ENCODE data around the gene LZIC. TPM values are rescaled to one million over a fixed set of nuclear protein-coding genes. Genes with fewer than 3 reads are reported as not detected.

The LZIC gene
- 10 to 100 TPM; 21.6 to 40.2 (median 32.0) TPM for total RNA-seq

- TF ChIP-seq CTCF (IDR thresholded peaks at IDR 0.05) (peak in 2 of 5 experiments; percentile 35 to 47), POLR2A (IDR thresholded peaks at IDR 0.05) (peak; percentile 49 to 78), EP300 (IDR thresholded peaks at IDR 0.05) (peak; percentile 81 to 92)
- Histone ChIP-seq H3K4me1 (peaks cover 0 to 35% (median 18%) of the 10 kb centered on the region in 4 donors), H3K27me3 (no peaks in the 10 kb centered on the region), H3K4me3 (peak within 1 kb of the TSS; percentile 60 to 76 (median 72)), H3K27ac (peak within 1 kb of the TSS; percentile 65 to 95 (median 88)), H3K9me3 (no peaks in the 10 kb centered on the region), H3K36me3 (peaks cover 0 to 33% (median 0%) of the 10 kb centered on the region in 3 donors)
- 0% methylated on average over 43 to 46 of the region's 53 CpGs for WGBS, 2 donors
- peak; percentile 75 to 86 for DNase-seq (ENCODE audit: low spot score in 2 of 2)
These were observed at the start of gene LZIC, which contains the start of gene NMNAT1 for GRCh38 chr1:9942939-9943788. Gene LZIC (minus strand): TSS chr1:9943391. CDS start chr1:9936619, 6,772 bp downstream. Gene NMNAT1 (plus strand): TSS chr1:9943475. CDS start chr1:9972074, 28,599 bp downstream.

GRCh38 chr1:9992910-9993309 is 49.7 kb upstream of the LZIC start:
- DNase-seq (ENCODE audit: low spot score in 2 of 2): no peak
- Histone ChIP-seq H3K36me3 (no peaks in the 10 kb centered on the region), H3K27ac (peak overlapping the region in 1 of 4 donors; percentile 43), H3K27me3 (peaks cover 0 to 7% of the 10 kb centered on the region in 2 donors), H3K9me3 (no peaks in the 10 kb centered on the region), H3K4me1 (peaks cover 0 to 24% (median 6%) of the 10 kb centered on the region in 4 donors), H3K4me3 (no peak overlapping the region)
- peak in 1 of 2 donors; percentile 21 for TF ChIP-seq EP300 (IDR thresholded peaks at IDR 0.05)
- no peak for TF ChIP-seq POLR2A (IDR thresholded peaks at IDR 0.05)
- WGBS, 2 donors: 80 to 87% methylated on average over 5 of the region's 5 CpGs

GRCh38 chr1:9990944-9991343 is 47.8 kb upstream of the LZIC start:
- TF ChIP-seq EP300 (IDR thresholded peaks at IDR 0.05): peak; percentile 15 to 30
- no peak for TF ChIP-seq POLR2A (IDR thresholded peaks at IDR 0.05)
- Histone ChIP-seq H3K9me3 (no peaks in the 10 kb centered on the region), H3K36me3 (peaks cover 0 to 9% (median 0%) of the 10 kb centered on the region in 3 donors), H3K4me1 (peaks cover 0 to 10% (median 0%) of the 10 kb centered on the region in 4 donors), H3K27ac (peak overlapping the region in 2 of 4 donors; percentile 32 to 60), H3K4me3 (no peak overlapping the region), H3K27me3 (no peaks in the 10 kb centered on the region)
- 27 to 41% methylated on average over 2 of the region's 2 CpGs for WGBS, 2 donors
- DNase-seq (ENCODE audit: low spot score in 2 of 2): peak in 1 of 2 donors; percentile 37

GRCh38 chr1:9989773-9990172 is 46.6 kb upstream of the LZIC start:
- Histone ChIP-seq H3K36me3 (peaks cover 0 to 9% (median 0%) of the 10 kb centered on the region in 3 donors), H3K27ac (peak overlapping the region in 1 of 4 donors; percentile 60), H3K9me3 (no peaks in the 10 kb centered on the region), H3K27me3 (no peaks in the 10 kb centered on the region), H3K4me3 (no peak overlapping the region), H3K4me1 (peaks cover 0 to 10% (median 0%) of the 10 kb centered on the region in 4 donors)
- TF ChIP-seq EP300 (IDR thresholded peaks at IDR 0.05): no peak
- TF ChIP-seq CTCF (IDR thresholded peaks at IDR 0.05): no peak
- TF ChIP-seq POLR2A (IDR thresholded peaks at IDR 0.05): no peak
- 86 to 88% methylated on average over 2 to 5 of the region's 5 CpGs for WGBS, 2 donors
- no peak for DNase-seq (ENCODE audit: low spot score in 2 of 2)

GRCh38 chr1:9985001-9985400 is 41.8 kb upstream of the LZIC start:
- peaks cover 0 to 52% (median 0%) of the 10 kb centered on the region in 3 donors for H3K36me3 ChIP-seq
- WGBS, 2 donors: 45 to 57% methylated on average over 6 of the region's 6 CpGs
- peak overlapping the region in 2 of 4 donors; percentile 22 to 32 for H3K27ac ChIP-seq
- H3K4me3 ChIP-seq: no peak overlapping the region
- no peaks in the 10 kb centered on the region for H3K9me3 ChIP-seq
- H3K4me1 ChIP-seq: peaks cover 0 to 5% (median 0%) of the 10 kb centered on the region in 4 donors
- DNase-seq (ENCODE audit: low spot score in 2 of 2): no peak
- H3K27me3 ChIP-seq: no peaks in the 10 kb centered on the region
- TF ChIP-seq CTCF (IDR thresholded peaks at IDR 0.05): no peak
- TF ChIP-seq EP300 (IDR thresholded peaks at IDR 0.05): no peak
- TF ChIP-seq POLR2A (IDR thresholded peaks at IDR 0.05): no peak

GRCh38 chr1:9984253-9984652 is 41.1 kb upstream of the LZIC start:
- H3K27me3 ChIP-seq: no peaks in the 10 kb centered on the region
- TF ChIP-seq EP300 (IDR thresholded peaks at IDR 0.05): no peak
- TF ChIP-seq CTCF (IDR thresholded peaks at IDR 0.05): no peak
- no peak for TF ChIP-seq POLR2A (IDR thresholded peaks at IDR 0.05)
- H3K4me3 ChIP-seq: no peak overlapping the region
- 54 to 57% methylated on average over 5 of the region's 5 CpGs for WGBS, 2 donors
- no peak for DNase-seq (ENCODE audit: low spot score in 2 of 2)
- peak overlapping the region in 2 of 4 donors; percentile 22 to 62 for H3K27ac ChIP-seq
- H3K9me3 ChIP-seq: no peaks in the 10 kb centered on the region
- H3K36me3 ChIP-seq: peaks cover 0 to 59% (median 0%) of the 10 kb centered on the region in 3 donors
- H3K4me1 ChIP-seq: peaks cover 0 to 5% (median 0%) of the 10 kb centered on the region in 4 donors
